ENCODE results near the gene HK3.

- TF ChIP-seq CTCF (optimal IDR thresholded peaks at IDR 0.05 in 1 of 3, IDR thresholded peaks at IDR 0.05 in 1 of 3, conservative IDR thresholded peaks at IDR 0.05 in 1 of 3; ENCODE audit: extremely low read depth in 1 of 3, insufficient read depth in 2 of 3, low read length in 3 of 3) (no peak), EZH2 (IDR thresholded peaks at IDR 0.05; ENCODE audit: low read length) (no peak)
These were observed 38.8 kb downstream of the HK3 start for GRCh38 chr5:176860381-176860780.

Data from keratinocyte (primary cell).